Measurements from ENCODE around the gene NSMCE3. TPM values are rescaled to one million over a fixed set of nuclear protein-coding genes. Genes with fewer than 3 reads are reported as not detected.

NSMCE3 gene
- polyA plus RNA-seq, 4 donors, result 2.2 to 5.0 (median 3.9) TPM

DNA sequence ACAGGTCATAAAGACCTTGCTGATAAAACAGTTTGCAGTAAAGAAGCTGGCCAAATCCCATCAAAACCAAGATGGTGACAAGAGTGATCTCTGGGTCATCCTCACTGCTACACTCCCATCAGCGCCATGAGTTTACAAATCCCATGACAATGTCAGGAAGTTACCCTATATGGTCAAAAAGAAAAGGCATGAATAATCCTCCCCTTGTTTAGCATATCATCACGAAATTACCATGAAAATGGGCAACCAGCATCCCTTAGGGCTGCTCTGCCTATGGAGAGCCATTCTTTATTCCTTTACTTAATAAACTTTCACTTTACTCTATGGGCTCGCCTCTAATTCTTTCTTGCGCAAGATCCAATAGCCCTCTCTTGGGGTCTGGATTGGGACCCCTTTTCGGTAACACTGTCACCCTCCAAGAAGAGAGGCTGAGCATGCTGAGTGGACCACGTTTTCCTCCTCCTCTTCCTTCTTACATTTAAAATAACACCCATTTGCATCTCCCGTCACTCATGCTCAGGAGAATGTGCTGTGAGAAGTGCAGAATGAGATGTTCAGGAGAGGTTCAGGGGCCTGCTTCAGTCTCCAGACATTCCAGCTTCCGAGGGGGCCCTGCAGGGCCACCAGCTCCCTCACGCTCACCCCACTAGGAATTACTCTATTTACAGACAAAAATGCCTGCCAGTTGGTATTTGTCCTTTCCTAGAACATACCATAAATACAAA is 47.3 kb downstream of the NSMCE3 start:
- Histone ChIP-seq H3K27me3 (ENCODE audit: control insufficient read depth in 3 of 3, insufficient read depth in 3 of 3, low read length in 3 of 3) (no peaks in the 10 kb centered on the region), H3K4me3 (ENCODE audit: low read depth in 1 of 3, low read length in 3 of 3) (no peak overlapping the region), H3K9me3 (ENCODE audit: control insufficient read depth in 2 of 2, insufficient read depth in 1 of 2, low read depth in 1 of 2, low read length in 1 of 2) (no peaks in the 10 kb centered on the region), H3K27ac (ENCODE audit: low read depth in 1 of 3, low read length in 2 of 3) (no peak overlapping the region), H3K4me1 (ENCODE audit: control insufficient read depth in 3 of 3, insufficient read depth in 2 of 3, low read depth in 1 of 3, low read length in 2 of 3) (no peaks in the 10 kb centered on the region), H3K36me3 (ENCODE audit: control insufficient read depth in 3 of 3, insufficient read depth in 2 of 3, low read depth in 1 of 3, low read length in 3 of 3) (no peaks in the 10 kb centered on the region)
- 78 to 80% (median 80%) methylated on average over 9 of the region's 9 CpGs for WGBS, 3 donors
- DNase-seq (no peak), FAIRE-seq (no peak)

DNA sequence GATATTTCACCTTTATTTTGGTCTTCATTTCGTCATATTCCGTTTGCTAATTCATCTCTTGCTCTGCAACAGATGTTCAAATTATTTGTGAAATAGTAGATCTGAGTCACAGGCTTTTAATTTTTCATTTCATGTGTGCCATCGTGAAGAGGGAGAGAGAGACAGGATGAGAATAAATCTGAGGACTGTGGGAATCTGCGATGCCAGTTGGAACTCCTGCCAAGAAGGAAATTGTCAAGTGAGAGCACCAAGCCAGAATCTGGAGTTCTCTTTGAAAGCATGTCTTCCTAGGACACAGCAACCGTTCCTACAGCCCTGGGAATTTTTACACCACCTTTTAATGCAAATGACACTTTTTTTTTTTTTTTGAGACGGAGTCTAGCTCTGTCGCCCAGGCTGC is 48.8 kb downstream of the NSMCE3 start:
- Histone ChIP-seq H3K9me3 (ENCODE audit: control insufficient read depth in 2 of 2, insufficient read depth in 1 of 2, low read depth in 1 of 2, low read length in 1 of 2) (no peaks in the 10 kb centered on the region), H3K4me1 (ENCODE audit: control insufficient read depth in 3 of 3, insufficient read depth in 2 of 3, low read depth in 1 of 3, low read length in 2 of 3) (no peaks in the 10 kb centered on the region), H3K4me3 (ENCODE audit: low read depth in 1 of 3, low read length in 3 of 3) (no peak overlapping the region), H3K27ac (ENCODE audit: low read depth in 1 of 3, low read length in 2 of 3) (no peak overlapping the region), H3K27me3 (ENCODE audit: control insufficient read depth in 3 of 3, insufficient read depth in 3 of 3, low read length in 3 of 3) (no peaks in the 10 kb centered on the region), H3K36me3 (ENCODE audit: control insufficient read depth in 3 of 3, insufficient read depth in 2 of 3, low read depth in 1 of 3, low read length in 3 of 3) (no peaks in the 10 kb centered on the region)
- no peak for FAIRE-seq
- no peak for DNase-seq
- 80 to 83% (median 80%) methylated on average over 7 of the region's 7 CpGs for WGBS, 3 donors

DNA sequence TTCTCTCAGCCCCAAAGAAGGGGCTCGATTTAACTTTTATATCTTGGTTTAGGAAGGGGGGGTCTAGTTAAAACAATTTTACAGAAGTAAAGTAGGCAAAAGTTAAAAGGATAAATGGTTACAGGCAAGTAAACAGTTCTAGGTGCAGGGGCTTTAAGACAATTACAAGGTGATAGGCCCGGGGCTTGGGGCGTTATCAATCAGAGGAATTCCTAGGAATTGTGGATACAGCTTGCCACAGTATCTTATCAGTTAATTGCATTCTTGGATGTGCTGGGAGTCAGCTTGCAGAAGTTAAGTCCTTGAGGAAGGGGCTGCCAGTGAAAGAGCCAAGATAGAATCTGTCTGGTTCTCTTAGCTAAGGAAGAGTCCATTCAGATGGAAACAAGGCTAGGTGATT is 52.7 kb downstream of the NSMCE3 start:
- FAIRE-seq, result no peak
- 31 to 35% (median 33%) methylated on average over 3 of the region's 3 CpGs for WGBS, 3 donors

More for the DNA sequence above, 52.7 kb downstream of the NSMCE3 start:
- Histone ChIP-seq H3K9me3 (ENCODE audit: control insufficient read depth in 2 of 2, insufficient read depth in 1 of 2, low read depth in 1 of 2, low read length in 1 of 2) (no peaks in the 10 kb centered on the region), H3K4me1 (ENCODE audit: control insufficient read depth in 3 of 3, insufficient read depth in 2 of 3, low read depth in 1 of 3, low read length in 2 of 3) (no peaks in the 10 kb centered on the region), H3K27ac (ENCODE audit: low read depth in 1 of 3, low read length in 2 of 3) (no peak overlapping the region), H3K27me3 (ENCODE audit: control insufficient read depth in 3 of 3, insufficient read depth in 3 of 3, low read length in 3 of 3) (no peaks in the 10 kb centered on the region), H3K36me3 (ENCODE audit: control insufficient read depth in 3 of 3, insufficient read depth in 2 of 3, low read depth in 1 of 3, low read length in 3 of 3) (no peaks in the 10 kb centered on the region), H3K4me3 (ENCODE audit: low read depth in 1 of 3, low read length in 3 of 3) (no peak overlapping the region)
- no peak for DNase-seq
